ENCODE measurements around the gene CNTRL.

The CNTRL gene

DNA sequence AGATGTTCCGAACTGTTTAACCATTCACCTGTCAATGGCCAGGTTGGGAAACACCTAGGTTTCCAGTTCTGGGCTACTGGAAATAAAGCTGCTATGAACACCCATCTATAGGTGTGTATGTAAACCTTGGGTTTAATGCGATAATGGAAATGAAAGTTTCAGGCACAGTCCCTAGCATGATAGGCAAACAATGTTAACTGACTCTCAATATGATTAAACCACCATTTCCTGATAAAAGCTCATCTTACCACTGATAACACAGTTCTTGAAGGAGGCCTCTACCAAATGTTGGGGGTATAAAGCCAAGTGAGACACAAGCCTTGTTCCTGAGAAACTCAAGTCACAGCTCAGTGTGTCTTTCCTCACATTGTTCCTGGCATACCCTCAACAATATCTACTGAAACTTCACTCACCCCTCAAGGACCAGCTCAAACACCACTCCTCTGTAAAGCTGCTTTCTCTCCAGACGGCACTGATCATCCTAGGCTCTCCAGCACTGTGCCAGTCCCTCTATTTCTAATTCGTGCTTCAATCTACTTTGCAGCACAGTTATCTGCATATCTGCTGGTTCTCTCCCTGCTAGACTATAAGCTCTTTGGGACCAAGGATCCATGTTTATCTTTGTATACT is 111.1 kb downstream of the CNTRL start:
- CTCF ChIA-PET: interaction anchor here (0.9 to 1.8 kb wide), 3 partner anchors 14 to 203 kb away, joined by 3 to 7 read pairs (median 4); partner anchors contain the start of gene RAB14
- TF ChIP-seq, protein P1, sequence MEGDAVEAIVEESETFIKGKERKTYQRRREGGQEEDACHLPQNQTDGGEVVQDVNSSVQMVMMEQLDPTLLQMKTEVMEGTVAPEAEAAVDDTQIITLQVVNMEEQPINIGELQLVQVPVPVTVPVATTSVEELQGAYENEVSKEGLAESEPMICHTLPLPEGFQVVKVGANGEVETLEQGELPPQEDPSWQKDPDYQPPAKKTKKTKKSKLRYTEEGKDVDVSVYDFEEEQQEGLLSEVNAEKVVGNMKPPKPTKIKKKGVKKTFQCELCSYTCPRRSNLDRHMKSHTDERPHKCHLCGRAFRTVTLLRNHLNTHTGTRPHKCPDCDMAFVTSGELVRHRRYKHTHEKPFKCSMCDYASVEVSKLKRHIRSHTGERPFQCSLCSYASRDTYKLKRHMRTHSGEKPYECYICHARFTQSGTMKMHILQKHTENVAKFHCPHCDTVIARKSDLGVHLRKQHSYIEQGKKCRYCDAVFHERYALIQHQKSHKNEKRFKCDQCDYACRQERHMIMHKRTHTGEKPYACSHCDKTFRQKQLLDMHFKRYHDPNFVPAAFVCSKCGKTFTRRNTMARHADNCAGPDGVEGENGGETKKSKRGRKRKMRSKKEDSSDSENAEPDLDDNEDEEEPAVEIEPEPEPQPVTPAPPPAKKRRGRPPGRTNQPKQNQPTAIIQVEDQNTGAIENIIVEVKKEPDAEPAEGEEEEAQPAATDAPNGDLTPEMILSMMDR (IDR thresholded peaks at IDR 0.05; ENCODE audit: insufficient read depth, low read length, missing control alignments): no peak
- no peak overlapping the region for H3K4me3 ChIP-seq (ENCODE audit: low read depth, low read length)
- POLR2A ChIA-PET: interaction anchor here (0.7 kb wide), 1 partner anchor 104 kb away, joined by 3 read pairs; no protein-coding TSS in a partner anchor
- no peak for DNase-seq (ENCODE audit: low read depth, low spot score)

DNA sequence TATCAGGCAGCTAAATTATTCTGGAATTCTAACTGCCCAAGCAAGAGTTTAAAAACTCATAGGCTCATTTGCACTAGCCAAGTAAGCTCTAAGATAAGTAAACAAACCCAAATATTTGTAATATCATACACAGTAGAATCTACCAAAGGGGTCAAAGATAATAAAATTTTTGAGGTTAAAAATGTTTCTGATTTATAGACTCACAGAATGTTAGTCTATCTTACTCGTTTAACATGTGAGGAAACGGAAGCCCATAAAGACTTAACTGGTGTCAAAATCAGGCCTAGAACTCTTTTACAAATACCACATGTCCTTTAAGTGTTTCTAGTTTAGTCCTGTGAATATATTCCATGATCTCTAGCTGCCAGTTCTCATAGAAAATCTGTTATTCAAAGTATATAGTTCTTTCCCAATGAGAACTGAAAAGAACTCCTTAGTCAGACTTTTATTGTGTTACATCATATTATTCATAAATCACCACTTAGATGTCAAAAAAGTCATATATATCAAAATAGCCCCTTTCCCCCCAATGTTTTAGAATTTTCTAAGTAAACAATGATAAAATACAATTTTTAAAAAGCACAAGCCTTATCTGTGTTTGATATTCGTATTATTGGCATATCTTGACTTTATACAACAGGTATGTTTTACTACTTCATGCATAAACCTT is 113.0 kb downstream of the CNTRL start:
- DNase-seq (ENCODE audit: low read depth, low spot score): no peak
- ChIA-PET POLR2A (interaction anchor here (0.6 kb wide), 1 partner anchor 99 kb away, joined by 3 read pairs; no protein-coding TSS in a partner anchor), CTCF (interaction anchor here (0.8 to 2.6 kb wide), 5 partner anchors 10 to 132 kb away, joined by 3 to 10 read pairs (median 4); partner anchors contain the start of gene RAB14)
- TF ChIP-seq, protein P1 (IDR thresholded peaks at IDR 0.05; ENCODE audit: insufficient read depth, low read length, missing control alignments): no peak
- H3K4me3 ChIP-seq (ENCODE audit: low read depth, low read length): no peak overlapping the region

DNA sequence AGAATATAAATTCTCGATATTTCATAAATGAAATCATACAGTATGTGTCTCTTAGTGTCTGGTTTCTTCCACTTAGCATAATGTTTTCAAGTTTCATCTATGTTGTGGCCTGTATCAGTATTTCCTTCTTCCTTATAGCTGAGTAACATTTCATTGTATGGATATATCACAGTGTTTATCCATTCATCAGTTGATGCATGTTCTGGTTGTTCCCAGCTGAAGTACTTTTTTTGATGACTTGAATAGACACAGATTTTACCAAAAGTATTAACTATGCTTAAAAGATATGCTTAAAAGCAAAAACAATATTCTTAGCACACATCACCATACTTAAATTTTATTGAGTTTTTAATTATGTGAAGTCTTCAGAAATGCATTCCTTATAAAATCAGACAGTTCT is 114.3 kb downstream of the CNTRL start:
- H3K4me3 ChIP-seq (ENCODE audit: low read depth, low read length): no peak overlapping the region
- no peak for DNase-seq (ENCODE audit: low read depth, low spot score)
- TF ChIP-seq, protein P1 (IDR thresholded peaks at IDR 0.05; ENCODE audit: insufficient read depth, low read length, missing control alignments): no peak
- ChIA-PET CTCF (interaction anchor here (1.0 to 2.6 kb wide), 3 partner anchors 23 to 131 kb away, joined by 3 to 10 read pairs (median 6); no protein-coding TSS in a partner anchor), POLR2A (no interaction called here)

DNA sequence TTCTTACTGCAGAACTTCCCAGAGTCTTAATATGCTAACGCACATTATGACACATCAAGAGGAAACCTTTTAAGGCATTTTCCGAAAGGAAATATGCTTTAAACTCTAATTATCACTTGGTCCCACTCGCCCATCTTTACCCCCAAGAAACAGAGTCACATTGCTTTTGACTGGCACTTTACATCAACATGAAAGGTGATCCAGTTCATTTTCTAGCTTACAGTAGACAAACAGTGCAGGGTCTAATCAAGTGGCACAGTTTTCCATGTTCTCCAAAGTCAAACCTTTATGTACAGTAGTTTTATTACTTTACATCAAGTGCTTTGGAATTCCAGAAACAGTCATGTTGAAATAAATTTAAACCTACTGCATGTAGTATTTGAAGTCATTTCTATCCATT is 114.9 kb downstream of the CNTRL start:
- ChIA-PET CTCF (interaction anchor here (1.0 to 1.5 kb wide), 4 partner anchors 9 to 211 kb away, joined by 3 to 4 read pairs (median 3); no protein-coding TSS in a partner anchor), POLR2A (no interaction called here)
- H3K4me3 ChIP-seq (ENCODE audit: low read depth, low read length): no peak overlapping the region
- no peak for DNase-seq (ENCODE audit: low read depth, low spot score)
- TF ChIP-seq, protein P1 (IDR thresholded peaks at IDR 0.05; ENCODE audit: insufficient read depth, low read length, missing control alignments): no peak

DNA sequence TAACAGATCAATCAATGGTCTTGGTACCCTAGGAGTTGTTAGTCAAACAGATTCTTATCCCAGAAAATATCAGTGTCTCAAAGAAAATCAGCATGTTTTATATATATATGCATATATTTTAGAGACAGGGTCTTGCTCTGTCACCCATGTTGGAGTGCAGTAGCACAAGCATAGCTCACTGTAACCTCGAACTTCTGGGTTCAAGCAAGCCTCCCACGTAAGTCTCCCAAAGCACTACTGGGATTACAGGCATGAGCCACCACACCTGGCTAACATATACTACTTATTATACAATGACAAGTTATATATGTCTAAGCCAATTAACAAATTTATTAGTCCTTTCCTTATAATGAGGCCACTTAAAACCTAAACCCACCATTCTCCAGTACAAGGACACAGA is 116.5 kb downstream of the CNTRL start:
- TF ChIP-seq, protein P1 (IDR thresholded peaks at IDR 0.05; ENCODE audit: insufficient read depth, low read length, missing control alignments): no peak
- ChIA-PET CTCF (interaction anchor here (1.0 to 1.5 kb wide), 2 partner anchors 8 to 11 kb away, joined by 3 read pairs; partner anchors contain the start of gene RAB14), POLR2A (no interaction called here)
- no peak for DNase-seq (ENCODE audit: low read depth, low spot score)
- no peak overlapping the region for H3K4me3 ChIP-seq (ENCODE audit: low read depth, low read length)

DNA sequence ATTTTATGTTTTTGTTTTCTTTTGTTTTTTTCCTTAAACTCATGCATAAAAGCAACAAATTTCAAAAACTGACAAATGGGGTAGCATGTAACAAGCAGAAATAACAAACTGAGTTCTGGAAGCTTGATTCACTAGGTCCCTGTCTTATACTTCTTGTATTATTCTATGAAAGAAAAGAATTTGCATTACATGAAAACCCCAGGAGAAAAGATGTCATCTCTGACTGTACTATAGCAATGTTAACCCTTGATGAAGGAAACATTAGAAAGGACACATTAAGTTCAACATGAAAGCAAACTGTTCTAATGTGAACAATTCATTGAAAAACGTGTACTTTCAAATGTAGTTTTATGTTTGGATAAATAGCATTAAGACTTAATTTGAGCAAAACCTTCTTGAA is 117.8 kb downstream of the CNTRL start:
- DNase-seq (ENCODE audit: low read depth, low spot score): no peak
- ChIA-PET CTCF (interaction anchor here (1.0 kb wide), 1 partner anchor 127 kb away, joined by 3 read pairs; no protein-coding TSS in a partner anchor), POLR2A (no interaction called here)
- TF ChIP-seq, protein P1 (IDR thresholded peaks at IDR 0.05; ENCODE audit: insufficient read depth, low read length, missing control alignments): no peak
- H3K4me3 ChIP-seq (ENCODE audit: low read depth, low read length): no peak overlapping the region
